GM21825 (cell line): ENCODE measurements around the gene DIP2B.

Source experiments
- ATAC-seq: cut with Tn5 transposase; IDR thresholded peaks from one replicate; pipeline ENCODE4 v1.9.1; 2021; ENCODE audit warnings: mild to moderate bottlenecking, moderate library complexity; ENCODE audit not compliant: unreplicated experiment

DIP2B gene

DNA sequence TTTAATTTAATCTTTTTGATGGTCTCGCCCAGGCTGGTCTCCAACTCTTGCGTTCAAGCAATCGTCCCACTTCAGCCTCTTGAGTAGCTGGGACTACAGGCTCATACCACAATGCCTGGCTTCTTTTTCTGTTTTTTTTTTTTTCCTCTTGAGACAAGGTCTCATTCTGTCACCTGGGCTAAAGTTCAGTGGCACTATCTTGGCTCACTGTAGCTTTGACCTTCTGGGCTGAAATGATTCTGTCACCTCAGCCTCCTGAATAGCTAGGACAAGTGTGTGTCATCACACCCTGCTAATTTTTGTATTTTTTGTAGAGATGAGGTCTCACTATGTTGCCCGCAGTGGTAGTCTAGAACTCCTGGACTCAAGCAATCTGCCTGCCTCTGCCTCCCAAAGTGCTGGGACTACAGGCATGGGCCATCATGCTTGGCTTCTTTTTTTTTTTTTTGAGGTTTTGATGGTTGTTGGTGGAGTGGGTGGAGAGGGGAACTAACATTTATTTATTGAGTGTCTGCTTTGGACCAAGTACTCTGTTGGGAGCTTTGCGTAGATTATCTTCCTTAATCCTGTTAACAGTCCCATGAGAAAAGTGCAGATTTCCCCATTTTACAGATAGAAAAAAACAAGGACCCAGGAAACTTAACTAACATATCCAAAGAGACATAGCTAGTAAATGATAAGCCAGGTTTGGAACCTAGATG is 102.0 kb downstream of the DIP2B start:
- no peak for ATAC-seq

DNA sequence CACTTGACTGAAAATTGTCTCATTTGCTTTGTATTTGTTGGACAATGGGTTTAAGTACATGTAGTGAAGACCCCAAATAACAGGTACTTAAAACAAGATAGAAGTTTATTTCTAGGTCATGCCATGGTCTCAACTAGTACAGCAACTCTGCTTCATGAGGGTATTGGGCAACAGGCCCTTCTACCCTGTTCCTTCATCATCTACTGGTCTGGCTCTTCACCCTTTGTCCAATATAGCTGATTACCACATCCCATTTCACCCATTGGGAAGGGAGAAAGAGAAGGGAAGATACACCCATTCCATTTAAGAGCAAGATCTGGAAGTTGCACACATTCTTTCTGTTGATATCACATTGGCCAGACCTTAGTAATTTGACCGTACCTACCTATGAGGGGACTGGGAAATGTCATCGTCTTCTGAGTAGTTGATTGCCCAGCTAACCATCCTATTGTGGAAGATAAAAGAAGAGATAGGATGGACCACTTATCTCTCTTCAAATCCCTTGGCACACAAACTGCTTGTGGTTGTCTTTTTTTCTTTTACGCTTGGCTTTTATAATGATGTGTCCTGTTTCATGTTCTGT is 104.6 kb downstream of the DIP2B start:
- ATAC-seq = no peak

GRCh38 chr12:50610171-50610570 is 105.4 kb downstream of the DIP2B start:
- no peak for ATAC-seq

GRCh38 chr12:50611021-50611744 is 106.4 kb downstream of the DIP2B start:
- no peak for ATAC-seq

- ATAC-seq = no peak
Measured at GRCh38 chr12:50612882-50613281, 108.1 kb downstream of the DIP2B start.

DNA sequence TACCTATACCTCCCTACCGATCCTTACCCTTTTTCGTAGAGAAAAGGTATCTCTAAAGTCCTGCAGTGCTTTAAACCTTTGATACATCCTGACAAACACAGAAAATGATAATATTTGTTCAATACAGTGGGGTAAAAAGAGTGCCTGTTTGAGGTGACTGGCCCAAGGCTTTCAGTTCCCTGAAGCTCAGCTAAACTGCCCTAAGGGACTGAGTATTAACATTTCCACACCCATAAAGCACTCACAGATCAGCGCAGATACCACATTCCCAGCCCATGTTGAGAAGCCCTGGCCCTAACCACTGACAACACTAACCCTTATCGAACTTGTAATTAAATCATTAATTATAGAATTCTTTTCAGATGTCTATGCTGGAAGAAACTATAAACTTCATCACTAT is 108.7 kb downstream of the DIP2B start:
- no peak for ATAC-seq

GRCh38 chr12:50614167-50614759 is 109.5 kb downstream of the DIP2B start:
- no peak for ATAC-seq

- ATAC-seq = no peak
Measured at GRCh38 chr12:50615145-50615906, 110.5 kb downstream of the DIP2B start.

DNA sequence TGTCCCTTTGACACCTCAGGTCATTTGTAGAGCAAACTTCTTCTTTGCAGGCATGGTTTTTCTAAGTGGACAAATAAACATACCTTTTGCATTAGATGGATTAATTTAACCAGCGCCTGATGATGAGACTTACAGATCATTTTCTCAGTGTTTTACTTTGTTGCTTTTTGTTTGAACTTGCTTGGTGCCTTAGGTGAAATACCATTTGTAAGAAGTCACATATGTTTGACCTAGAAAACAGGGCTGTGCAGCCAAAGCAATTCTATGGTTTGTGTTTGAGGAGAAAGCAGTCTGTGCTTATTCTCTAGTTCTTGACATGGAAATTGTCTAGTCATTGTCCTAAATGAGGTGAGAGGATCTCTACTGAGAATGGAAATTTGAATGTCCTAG is 111.1 kb downstream of the DIP2B start:
- no peak for ATAC-seq

DNA sequence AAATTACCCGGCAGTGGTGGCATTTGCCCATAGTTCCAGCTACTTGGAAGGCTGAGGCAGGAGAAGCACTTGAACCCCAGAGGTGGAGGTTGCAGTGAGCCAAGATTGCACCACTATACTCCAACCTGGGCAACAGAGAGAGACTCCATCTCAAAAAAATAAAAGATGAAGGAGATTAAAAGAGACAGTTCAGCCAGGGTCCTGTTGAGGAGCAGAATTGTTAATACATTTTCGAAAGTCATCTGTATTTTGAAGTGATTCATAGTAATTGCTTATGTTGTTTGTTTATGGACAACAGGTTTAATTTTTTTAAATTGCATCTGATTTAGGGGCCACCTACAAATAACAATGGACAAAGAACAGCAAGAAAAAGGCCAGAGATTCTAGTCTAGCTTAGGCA is 112.9 kb downstream of the DIP2B start:
- ATAC-seq = no peak

DNA sequence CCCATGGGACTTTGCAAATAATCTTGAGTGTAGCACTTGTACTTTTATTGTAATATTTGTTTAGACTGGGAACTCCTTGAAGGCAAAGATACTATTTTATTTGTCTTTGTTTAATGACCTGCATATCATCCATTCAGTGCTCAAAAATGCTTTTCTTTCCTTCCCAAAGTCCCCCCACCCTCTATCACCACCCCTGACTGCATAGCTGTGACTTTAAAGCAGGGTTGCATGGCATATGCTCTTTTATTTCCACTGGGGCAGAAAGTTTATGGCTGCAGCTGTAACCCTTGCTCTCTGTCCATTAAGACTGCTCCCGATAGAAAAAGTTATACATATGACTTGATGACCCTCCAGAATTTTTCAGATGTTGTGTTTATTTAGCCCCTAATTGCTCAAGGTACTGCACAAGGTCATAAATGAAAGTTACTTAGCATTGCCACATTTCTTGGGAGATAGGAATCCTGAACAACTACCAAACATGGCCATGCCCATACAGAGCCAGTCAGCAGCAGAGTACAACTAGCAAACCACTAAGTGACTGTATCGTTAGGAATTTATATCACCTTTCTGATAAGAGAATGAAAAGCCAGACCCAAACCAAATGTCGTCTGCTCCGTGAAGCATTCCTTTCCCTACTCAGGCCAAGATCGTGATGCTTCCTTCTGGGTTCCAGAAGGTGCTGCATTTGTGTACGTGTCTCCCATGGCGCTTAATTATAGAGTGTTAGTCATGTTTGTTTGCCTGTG is 114.3 kb downstream of the DIP2B start:
- ATAC-seq = no peak

DNA sequence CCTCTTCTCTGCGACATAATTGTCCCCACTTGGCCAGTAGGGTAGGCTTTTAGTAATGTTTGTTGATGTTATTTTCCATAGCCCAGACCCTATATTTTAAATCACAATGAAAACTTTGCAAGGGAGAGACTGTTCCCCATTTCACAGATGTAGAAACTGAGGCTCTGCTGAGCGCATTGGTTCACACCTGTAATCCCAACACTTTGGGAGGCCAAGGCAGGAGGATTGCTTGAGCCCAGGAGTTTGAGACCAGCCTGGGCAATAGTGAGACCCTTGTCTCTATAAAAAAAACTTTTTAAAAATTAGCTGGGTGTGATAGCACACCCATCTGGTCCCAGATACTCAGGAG is 114.8 kb downstream of the DIP2B start:
- ATAC-seq = no peak

DNA sequence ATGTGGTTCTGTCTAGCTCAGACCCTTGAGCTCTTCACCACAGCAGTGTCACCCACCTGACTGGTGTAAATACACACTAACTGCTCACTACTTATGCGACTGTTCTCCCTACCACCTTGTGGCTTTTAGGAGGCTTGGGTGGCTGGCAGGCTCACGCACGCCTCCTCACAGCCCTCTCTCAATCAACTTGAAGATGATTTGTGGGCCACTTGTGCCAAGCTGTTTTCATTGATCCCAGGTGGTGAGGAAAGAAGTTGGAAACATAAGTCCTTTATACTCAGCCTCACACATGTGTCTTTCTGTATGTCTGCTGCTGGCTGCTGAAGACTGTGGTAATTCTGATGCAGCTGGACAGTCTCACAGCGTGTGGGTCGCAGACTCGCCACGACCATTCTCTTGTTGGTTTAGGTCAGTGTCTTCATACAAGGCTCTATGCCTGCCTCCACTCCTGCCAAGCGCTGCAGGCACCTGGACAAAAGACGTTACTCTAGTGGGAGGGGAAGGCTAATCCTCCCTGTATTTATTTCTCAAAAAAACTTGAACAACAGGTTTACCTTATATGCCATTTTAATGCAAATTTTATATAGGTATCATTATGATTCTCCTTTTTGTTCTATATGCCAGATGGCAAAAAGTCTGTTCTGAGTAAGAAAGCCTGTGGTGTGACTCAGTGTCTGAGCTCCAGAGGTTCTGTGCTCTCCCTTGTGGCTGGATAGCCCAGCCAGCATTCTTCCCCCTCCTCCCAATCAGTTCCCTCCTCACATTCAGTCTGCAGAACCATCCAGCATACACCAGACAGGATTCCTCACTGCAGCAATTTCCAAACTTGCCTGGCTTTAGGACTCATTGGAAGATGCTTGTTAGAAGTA is 115.6 kb downstream of the DIP2B start:
- no peak for ATAC-seq

- ATAC-seq = no peak
Measured at GRCh38 chr12:50620978-50621360, 116.2 kb downstream of the DIP2B start.

DNA sequence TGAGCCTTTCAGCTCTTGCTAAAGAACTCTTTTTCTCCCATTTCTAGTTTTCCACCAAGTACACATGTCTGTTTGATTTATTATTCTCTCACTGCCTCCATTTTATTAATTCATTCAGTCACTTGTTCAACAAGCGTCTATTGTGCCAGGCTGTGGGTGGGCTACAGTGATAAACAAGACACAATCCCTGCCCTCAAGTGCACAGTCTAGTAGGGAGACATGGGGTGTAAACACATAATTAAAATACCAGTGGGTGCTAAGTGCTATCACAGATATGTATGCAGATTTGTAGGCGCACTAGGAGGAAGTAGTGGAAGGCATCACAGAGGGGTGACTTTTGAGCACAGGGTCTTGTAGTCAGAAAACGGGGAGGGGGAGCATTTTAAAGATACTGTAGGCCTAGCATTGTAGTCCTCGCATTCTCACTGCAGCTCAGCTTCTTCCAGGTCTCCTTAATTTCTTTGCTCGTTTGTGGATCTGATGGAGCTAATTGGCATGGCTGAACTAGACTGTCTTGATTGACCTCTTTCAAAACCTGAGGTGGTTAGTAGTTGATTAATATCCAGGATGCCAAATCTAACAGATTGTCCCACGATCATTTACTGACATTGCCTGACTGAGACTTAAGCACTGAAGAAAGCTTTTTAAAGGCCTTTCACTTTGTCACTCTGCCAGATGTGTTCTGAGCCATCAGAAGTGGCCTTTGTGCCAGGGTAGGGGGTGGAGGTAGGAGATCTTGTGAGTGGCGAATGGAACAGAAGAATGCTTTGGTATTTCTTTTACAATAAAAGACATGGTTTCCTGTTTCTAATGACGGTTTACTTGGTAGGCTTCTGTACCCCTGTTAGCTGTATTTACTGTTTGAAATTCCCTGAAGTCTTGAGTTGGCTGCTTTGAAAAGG is 116.9 kb downstream of the DIP2B start:
- ATAC-seq = no peak

DNA sequence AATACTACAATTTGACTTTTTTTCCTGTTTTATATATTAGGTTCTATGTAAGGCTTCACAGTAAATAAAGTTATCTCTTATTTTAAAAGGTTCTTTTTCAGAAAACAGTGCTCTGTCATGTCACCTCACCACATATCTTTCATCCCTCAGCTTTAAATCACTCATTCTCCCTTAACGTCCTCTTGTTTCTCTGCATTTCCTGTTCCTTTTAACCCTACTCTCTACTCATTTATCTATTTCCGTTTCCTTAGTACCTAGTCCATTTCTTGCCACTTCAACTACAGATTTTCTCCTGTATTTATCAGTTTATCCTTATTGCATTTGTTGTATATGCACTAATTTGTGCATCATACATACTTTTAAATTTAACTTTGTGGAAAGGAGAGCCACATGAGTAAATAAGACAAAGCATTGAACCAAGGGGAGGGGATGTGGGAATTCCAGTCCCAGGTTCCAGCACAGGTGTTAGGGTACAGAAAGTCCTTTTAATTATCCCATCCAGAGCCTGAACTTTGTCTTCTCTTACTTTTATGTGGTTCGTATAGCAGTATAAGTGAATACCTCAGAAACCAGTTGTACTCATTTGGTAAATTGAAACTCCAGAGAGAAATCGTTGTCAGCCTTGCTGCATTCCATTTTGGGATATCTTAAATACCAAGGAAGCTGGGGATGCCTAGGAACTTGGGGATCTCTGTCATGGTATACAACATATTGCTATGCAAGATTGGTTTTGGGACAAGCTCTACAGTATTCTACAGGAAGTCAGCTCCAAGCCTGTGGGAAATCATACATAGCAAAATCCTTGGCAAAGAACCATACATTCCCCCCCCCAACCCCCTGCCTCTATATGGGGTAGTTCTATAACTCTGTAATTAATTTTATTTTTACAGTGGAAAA is 120.5 kb downstream of the DIP2B start:
- no peak for ATAC-seq

- ATAC-seq = no peak
Measured at GRCh38 chr12:50626026-50626425, 121.2 kb downstream of the DIP2B start.

DNA sequence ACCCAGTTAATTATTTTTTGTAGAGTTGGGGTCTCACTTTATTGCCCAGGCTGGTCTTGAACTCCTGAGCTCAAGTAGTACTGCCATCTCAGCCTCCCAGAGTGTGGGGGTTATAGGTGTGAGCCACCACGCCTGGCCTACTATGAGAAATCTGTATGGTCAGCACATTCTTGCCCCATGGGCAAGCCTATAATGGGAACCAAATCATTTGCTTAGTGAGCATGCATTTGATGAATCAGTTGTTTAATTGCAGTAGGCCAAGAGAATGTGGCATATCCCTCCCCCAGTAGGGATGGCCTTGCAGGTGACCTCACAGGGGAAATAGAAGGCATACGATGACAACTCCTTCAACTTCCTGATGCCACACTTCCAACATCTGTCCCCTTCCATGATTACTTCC is 122.7 kb downstream of the DIP2B start:
- no peak for ATAC-seq
